Mesothelial cell of epicardium (in vitro differentiated cells): ENCODE results near the gene SERPINB10. TPM values are rescaled to one million over a fixed set of nuclear protein-coding genes. Genes with fewer than 3 reads are reported as not detected.
A peak's percentile ranks its signal among the peaks of the same experiment; 100 is the strongest.

Experiments
- DNase-seq, 2 experiments: peaks; one replicate each; pipeline ENCODE4 v3.0.0; 2021; ENCODE audit warnings: low spot score in 2 of 2; ENCODE audit not compliant: unreplicated experiment in 2 of 2
- H3K27ac Mint-ChIP-seq: 2 replicates; pipeline ENCODE4 v1.8.0; 2021; ENCODE audit warnings: mixed read lengths
- H3K27me3 Mint-ChIP-seq: 2 replicates; pipeline ENCODE4 v1.8.0; 2021; ENCODE audit warnings: low read depth, mixed read lengths
- H3K36me3 Mint-ChIP-seq: 2 replicates; pipeline ENCODE4 v1.8.0; 2021; ENCODE audit warnings: mixed read lengths
- H3K4me1 Mint-ChIP-seq: 2 replicates; pipeline ENCODE4 v1.8.0; 2021; ENCODE audit warnings: mixed read lengths
- H3K4me3 Mint-ChIP-seq: 2 replicates; pipeline ENCODE4 v1.8.0; 2021; ENCODE audit warnings: mild to moderate bottlenecking, moderate library complexity, mixed read lengths
- H3K9me3 Mint-ChIP-seq: 2 replicates; pipeline ENCODE4 v1.8.0; 2021; ENCODE audit warnings: mixed read lengths
- total RNA-seq: library from RNA; stranded (reverse); gene quantifications from 3 replicates; pipeline ENCODE4 v1.2.1, GENCODE V29; 2021
- TF ChIP-seq, protein P1 (sequence below): fragments of 200-600 bp; sonication (generic); IDR thresholded peaks from one replicate; pipeline ENCODE4 v1.5.0; 2021; ENCODE audit warnings: antibody characterized with exemption; ENCODE audit not compliant: unreplicated experiment

SERPINB10 gene
- total RNA-seq, 1 donor from 2014 or later, result not detected

GRCh38 chr18:63974991-63975390, 67.2 kb downstream of the SERPINB10 start:
- Mint-ChIP-seq H3K27ac (no peak overlapping the region), H3K4me3 (no peak overlapping the region), H3K36me3 (no peaks in the 10 kb centered on the region), H3K9me3 (peaks cover 3% of the 10 kb centered on the region), H3K27me3 (no peaks in the 10 kb centered on the region), H3K4me1 (peaks cover 23% of the 10 kb centered on the region)
- DNase-seq, result no peak
- TF ChIP-seq, protein P1, sequence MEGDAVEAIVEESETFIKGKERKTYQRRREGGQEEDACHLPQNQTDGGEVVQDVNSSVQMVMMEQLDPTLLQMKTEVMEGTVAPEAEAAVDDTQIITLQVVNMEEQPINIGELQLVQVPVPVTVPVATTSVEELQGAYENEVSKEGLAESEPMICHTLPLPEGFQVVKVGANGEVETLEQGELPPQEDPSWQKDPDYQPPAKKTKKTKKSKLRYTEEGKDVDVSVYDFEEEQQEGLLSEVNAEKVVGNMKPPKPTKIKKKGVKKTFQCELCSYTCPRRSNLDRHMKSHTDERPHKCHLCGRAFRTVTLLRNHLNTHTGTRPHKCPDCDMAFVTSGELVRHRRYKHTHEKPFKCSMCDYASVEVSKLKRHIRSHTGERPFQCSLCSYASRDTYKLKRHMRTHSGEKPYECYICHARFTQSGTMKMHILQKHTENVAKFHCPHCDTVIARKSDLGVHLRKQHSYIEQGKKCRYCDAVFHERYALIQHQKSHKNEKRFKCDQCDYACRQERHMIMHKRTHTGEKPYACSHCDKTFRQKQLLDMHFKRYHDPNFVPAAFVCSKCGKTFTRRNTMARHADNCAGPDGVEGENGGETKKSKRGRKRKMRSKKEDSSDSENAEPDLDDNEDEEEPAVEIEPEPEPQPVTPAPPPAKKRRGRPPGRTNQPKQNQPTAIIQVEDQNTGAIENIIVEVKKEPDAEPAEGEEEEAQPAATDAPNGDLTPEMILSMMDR, result no peak

DNA sequence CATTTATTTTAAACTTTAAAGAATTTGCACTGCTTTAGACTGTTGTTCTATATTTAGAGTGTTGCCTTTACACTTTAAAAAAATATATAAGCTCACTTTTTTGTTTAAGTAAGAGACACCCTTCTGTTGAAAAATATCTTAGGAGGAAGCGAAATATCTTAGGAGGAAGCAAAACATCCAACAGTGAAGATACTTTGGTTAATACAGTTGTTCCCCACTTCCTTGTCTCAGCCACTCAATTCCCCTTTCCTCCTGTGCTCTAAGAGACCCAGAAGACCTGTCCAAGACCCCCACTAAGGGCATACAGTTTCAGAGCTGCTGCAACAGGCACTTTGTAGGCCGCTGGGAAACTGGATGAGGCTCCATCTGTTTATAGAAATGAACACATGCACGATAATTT, 67.9 kb downstream of the SERPINB10 start:
- no peak overlapping the region for H3K27ac Mint-ChIP-seq
- H3K36me3 Mint-ChIP-seq, result no peaks in the 10 kb centered on the region
- TF ChIP-seq, protein P1, result no peak
- H3K4me3 Mint-ChIP-seq, result no peak overlapping the region
- no peaks in the 10 kb centered on the region for H3K27me3 Mint-ChIP-seq
- no peak for DNase-seq
- H3K9me3 Mint-ChIP-seq, result peaks cover 3% of the 10 kb centered on the region
- H3K4me1 Mint-ChIP-seq, result peaks cover 25% of the 10 kb centered on the region

DNA sequence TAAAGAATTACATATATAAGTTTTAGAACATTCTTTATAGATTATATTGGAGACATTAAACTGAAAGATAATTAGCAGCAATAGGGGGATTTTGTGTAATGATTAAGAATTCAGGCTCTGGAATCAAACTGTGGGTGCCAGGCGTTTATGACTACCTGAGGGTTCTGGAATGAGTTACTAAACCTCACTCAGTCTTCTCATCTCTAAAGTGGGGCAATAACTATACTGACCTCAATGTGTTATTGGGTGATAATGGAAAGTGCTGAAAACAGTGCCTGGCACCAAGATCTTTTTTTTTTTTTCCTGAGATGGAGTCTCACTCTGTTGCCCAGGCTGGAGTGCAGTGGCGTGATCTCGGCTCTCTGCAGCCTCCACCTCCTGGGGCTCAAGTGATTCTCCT, 69.3 kb downstream of the SERPINB10 start:
- H3K9me3 Mint-ChIP-seq, result peaks cover 3% of the 10 kb centered on the region
- H3K27ac Mint-ChIP-seq, result no peak overlapping the region
- H3K27me3 Mint-ChIP-seq, result no peaks in the 10 kb centered on the region
- H3K4me1 Mint-ChIP-seq, result peaks cover 16% of the 10 kb centered on the region
- TF ChIP-seq, protein P1, result no peak
- H3K4me3 Mint-ChIP-seq, result no peak overlapping the region
- no peak for DNase-seq
- H3K36me3 Mint-ChIP-seq, result no peaks in the 10 kb centered on the region

GRCh38 chr18:63979409-63979920, 71.7 kb downstream of the SERPINB10 start:
- no peaks in the 10 kb centered on the region for H3K36me3 Mint-ChIP-seq
- no peaks in the 10 kb centered on the region for H3K27me3 Mint-ChIP-seq
- TF ChIP-seq, protein P1, result peak; percentile 77
- peak overlapping the region; percentile 53 for H3K4me3 Mint-ChIP-seq
- H3K27ac Mint-ChIP-seq, result peak overlapping the region; percentile 80
- H3K9me3 Mint-ChIP-seq, result no peaks in the 10 kb centered on the region
- H3K4me1 Mint-ChIP-seq, result peaks cover 17% of the 10 kb centered on the region
- peak in 1 of 2 experiments; percentile 53 for DNase-seq

- TF ChIP-seq, protein P1, result no peak
- no peak overlapping the region for H3K4me3 Mint-ChIP-seq
- no peaks in the 10 kb centered on the region for H3K9me3 Mint-ChIP-seq
- H3K36me3 Mint-ChIP-seq, result no peaks in the 10 kb centered on the region
- no peaks in the 10 kb centered on the region for H3K27me3 Mint-ChIP-seq
- peak overlapping the region; percentile 53 for H3K27ac Mint-ChIP-seq
- peaks cover 17% of the 10 kb centered on the region for H3K4me1 Mint-ChIP-seq
- DNase-seq, result no peak
These were observed 72.3 kb downstream of the SERPINB10 start for GRCh38 chr18:63980027-63980426.
